ENCODE results near the gene NRL.

Gene NRL

DNA sequence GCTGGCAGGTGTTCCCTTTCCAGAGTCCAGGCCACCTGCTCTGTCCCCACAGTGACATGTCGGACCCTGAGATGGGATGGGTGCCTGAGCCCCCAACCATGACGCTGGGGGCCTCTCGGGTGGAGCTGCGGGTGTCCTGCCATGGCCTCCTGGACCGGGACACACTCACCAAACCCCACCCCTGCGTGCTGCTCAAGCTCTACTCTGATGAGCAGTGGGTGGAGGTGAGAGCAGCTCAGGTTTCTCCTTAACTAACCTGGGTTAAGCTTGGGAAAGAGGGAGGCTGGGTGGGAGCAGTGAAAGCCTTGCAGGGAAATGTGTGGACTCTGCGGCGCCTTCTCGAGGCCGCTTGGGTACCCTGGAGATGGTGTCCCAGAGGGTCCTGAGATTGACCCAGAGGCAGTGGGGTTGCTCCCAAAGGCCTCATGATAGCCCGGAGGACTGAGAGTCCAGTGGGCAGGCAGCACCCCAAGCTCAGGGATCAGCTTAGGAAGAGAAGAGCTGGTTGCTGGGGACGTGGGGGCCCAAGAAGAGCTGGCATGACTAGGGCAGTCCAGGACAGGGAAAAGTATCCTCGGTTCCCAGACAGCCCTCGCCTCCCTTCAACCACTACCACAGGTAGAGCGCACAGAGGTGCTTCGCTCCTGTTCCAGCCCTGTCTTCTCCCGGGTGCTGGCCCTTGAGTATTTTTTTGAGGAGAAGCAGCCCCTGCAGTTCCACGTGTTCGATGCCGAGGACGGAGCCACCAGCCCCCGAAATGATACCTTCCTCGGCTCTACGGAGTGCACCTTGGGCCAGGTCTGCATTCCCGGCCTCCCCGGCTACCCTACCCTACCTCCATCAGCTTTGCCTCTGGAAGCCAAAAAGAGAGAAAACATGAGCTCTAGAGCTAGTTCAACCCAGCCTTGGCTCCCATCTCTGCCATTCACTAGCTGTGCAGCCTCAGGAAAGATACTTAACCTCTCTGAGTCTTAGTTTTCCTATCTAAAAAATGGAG is 41.6 kb downstream of the NRL start:
- in situ Hi-C loops (cut with MboI; ENCODE audit: low sequenced_read_pairs, unreplicated experiment): no loop called here
- TF ChIP-seq, protein P1, sequence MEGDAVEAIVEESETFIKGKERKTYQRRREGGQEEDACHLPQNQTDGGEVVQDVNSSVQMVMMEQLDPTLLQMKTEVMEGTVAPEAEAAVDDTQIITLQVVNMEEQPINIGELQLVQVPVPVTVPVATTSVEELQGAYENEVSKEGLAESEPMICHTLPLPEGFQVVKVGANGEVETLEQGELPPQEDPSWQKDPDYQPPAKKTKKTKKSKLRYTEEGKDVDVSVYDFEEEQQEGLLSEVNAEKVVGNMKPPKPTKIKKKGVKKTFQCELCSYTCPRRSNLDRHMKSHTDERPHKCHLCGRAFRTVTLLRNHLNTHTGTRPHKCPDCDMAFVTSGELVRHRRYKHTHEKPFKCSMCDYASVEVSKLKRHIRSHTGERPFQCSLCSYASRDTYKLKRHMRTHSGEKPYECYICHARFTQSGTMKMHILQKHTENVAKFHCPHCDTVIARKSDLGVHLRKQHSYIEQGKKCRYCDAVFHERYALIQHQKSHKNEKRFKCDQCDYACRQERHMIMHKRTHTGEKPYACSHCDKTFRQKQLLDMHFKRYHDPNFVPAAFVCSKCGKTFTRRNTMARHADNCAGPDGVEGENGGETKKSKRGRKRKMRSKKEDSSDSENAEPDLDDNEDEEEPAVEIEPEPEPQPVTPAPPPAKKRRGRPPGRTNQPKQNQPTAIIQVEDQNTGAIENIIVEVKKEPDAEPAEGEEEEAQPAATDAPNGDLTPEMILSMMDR (IDR thresholded peaks at IDR 0.05; ENCODE audit: borderline replicate concordance, control extremely low read depth, extremely low read depth, insufficient read depth, missing control alignments): no peak
- no peak for DNase-seq (ENCODE audit: low spot score)

- TF ChIP-seq, protein P1 (IDR thresholded peaks at IDR 0.05; ENCODE audit: borderline replicate concordance, control extremely low read depth, extremely low read depth, insufficient read depth, missing control alignments): no peak
- DNase-seq (ENCODE audit: low spot score): no peak
- in situ Hi-C loops (cut with MboI; ENCODE audit: low sequenced_read_pairs, unreplicated experiment): no loop called here
Observed at GRCh38 chr14:24072436-24072835, 42.3 kb downstream of the NRL start.

GRCh38 chr14:24071836-24072430 is 42.8 kb downstream of the NRL start:
- TF ChIP-seq, protein P1 (IDR thresholded peaks at IDR 0.05; ENCODE audit: borderline replicate concordance, control extremely low read depth, extremely low read depth, insufficient read depth, missing control alignments): no peak
- in situ Hi-C loops (cut with MboI; ENCODE audit: low sequenced_read_pairs, unreplicated experiment): no loop called here
- no peak for DNase-seq (ENCODE audit: low spot score)

DNA sequence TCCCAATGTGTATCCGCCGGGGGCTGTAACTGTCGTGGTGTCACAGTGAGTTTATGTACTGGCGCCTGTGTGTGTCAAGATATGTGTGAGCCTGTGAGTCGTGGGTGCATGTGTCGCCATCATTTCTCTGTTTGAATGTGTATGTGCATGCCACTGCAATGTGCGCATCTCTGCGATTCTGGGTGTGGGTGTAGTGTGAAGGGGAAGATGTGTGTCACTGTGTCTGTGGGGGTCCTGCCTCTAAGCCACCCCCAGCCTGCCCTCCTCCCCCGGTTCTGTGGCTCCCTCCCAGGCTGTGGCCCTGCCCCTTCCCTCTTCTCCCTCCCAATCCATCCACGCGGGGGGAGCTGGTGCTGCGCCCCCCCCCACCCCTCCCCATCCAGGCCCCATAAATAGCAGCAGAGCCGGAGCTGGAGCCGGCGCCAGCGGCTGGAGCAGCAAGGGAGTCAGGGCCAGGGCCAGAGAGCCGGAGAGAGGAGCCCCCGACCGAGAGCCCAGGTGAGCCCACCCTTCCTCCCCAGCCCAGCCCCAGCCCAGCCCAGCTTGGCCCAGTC is 43.5 kb downstream of the NRL start, which contains the start of gene CPNE6:
Gene CPNE6 (plus strand): TSS at position 419 of the 554 bp plus-strand sequence. CDS start 1,375 bp downstream, outside the sequence.
- TF ChIP-seq, protein P1 (IDR thresholded peaks at IDR 0.05; ENCODE audit: borderline replicate concordance, control extremely low read depth, extremely low read depth, insufficient read depth, missing control alignments): no peak
- no peak for DNase-seq (ENCODE audit: low spot score)
- in situ Hi-C loops (cut with MboI; ENCODE audit: low sequenced_read_pairs, unreplicated experiment): no loop called here

- in situ Hi-C loops (cut with MboI; ENCODE audit: low sequenced_read_pairs, unreplicated experiment): no loop called here
- TF ChIP-seq, protein P1 (IDR thresholded peaks at IDR 0.05; ENCODE audit: borderline replicate concordance, control extremely low read depth, extremely low read depth, insufficient read depth, missing control alignments): no peak
- DNase-seq (ENCODE audit: low spot score): no peak
Observed at GRCh38 chr14:24070285-24071143, 44.2 kb downstream of the NRL start.

DNA sequence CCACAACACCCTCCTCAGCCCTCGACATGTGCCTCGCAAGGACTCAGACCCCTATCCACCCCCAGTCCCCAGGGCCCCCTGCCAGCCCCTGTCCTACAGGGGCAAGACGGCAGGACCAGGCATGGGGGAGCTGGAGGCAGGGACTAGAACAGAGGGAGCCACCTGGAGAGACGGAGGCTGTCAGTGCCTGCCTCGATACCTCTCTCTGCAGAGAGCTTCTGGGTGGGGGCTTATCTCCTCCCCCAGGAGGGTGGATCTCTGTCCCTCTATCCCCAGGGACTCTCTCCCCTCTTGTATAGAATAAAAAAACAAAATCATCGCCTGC is 45.4 kb downstream of the NRL start:
- TF ChIP-seq, protein P1 (IDR thresholded peaks at IDR 0.05; ENCODE audit: borderline replicate concordance, control extremely low read depth, extremely low read depth, insufficient read depth, missing control alignments): no peak
- DNase-seq (ENCODE audit: low spot score): no peak
- in situ Hi-C loops (cut with MboI; ENCODE audit: low sequenced_read_pairs, unreplicated experiment): no loop called here

All from GM13976 (cell line).